SJSA1 (cell line): Measurements from ENCODE around the gene SPTBN1. TPM values are rescaled to one million over a fixed set of nuclear protein-coding genes. Genes with fewer than 3 reads are reported as not detected.

ENCODE experiments used
- DNase-seq, 2 experiments: peaks; one replicate each; pipeline ENCODE4 v3.0.0-alpha.2; 2015 to 2020; ENCODE audit warnings: low spot score in 2 of 2, low read depth in 1 of 2
- H3K27ac ChIP-seq: fragments of 250-450 bp; sonication (Bioruptor Pico); 2 replicates; pipeline ENCODE4 v1.5.1; 2020; ENCODE audit warnings: mild to moderate bottlenecking, moderate library complexity
- H3K27me3 ChIP-seq: fragments of 250-450 bp; sonication (Bioruptor Pico); replicated peaks from 2 replicates; pipeline ENCODE4 v1.5.1; 2020; ENCODE audit warnings: mild to moderate bottlenecking, moderate library complexity
- H3K36me3 ChIP-seq: fragments of 250-450 bp; sonication (Bioruptor Pico); 2 replicates; pipeline ENCODE4 v1.5.1; 2020; ENCODE audit warnings: mild to moderate bottlenecking
- H3K4me1 ChIP-seq: fragments of 250-450 bp; sonication (Bioruptor Pico); replicated peaks from 2 replicates; pipeline ENCODE4 v1.6.1; 2021; ENCODE audit warnings: mild to moderate bottlenecking
- H3K4me3 ChIP-seq: fragments of 250-450 bp; sonication (Bioruptor Pico); 2 replicates; pipeline ENCODE4 v1.5.1; 2020; ENCODE audit warnings: mild to moderate bottlenecking
- H3K9me3 ChIP-seq: fragments of 250-450 bp; sonication (Bioruptor Pico); replicated peaks from 2 replicates; pipeline ENCODE4 v1.5.1; 2020; ENCODE audit warnings: mild to moderate bottlenecking
- total RNA-seq: library from RNA; depleted of rRNA; stranded (reverse); fragments of >200 nt; shearing (Covaris generic); gene quantifications from 2 replicates; pipeline ENCODE4 v1.2.3, GENCODE V29; 2014

The SPTBN1 gene
- total RNA-seq, 1 experiment from 2014 or later = 180 TPM

GRCh38 chr2:54631755-54632154, 175.6 kb downstream of the SPTBN1 start:
- no peak overlapping the region for H3K4me3 ChIP-seq
- DNase-seq = no peak
- H3K27ac ChIP-seq = peak overlapping the region; percentile 88
- H3K4me1 ChIP-seq = peaks cover 73% of the 10 kb centered on the region
- peaks cover 68% of the 10 kb centered on the region for H3K36me3 ChIP-seq
- no peaks in the 10 kb centered on the region for H3K9me3 ChIP-seq
- no peaks in the 10 kb centered on the region for H3K27me3 ChIP-seq

DNA sequence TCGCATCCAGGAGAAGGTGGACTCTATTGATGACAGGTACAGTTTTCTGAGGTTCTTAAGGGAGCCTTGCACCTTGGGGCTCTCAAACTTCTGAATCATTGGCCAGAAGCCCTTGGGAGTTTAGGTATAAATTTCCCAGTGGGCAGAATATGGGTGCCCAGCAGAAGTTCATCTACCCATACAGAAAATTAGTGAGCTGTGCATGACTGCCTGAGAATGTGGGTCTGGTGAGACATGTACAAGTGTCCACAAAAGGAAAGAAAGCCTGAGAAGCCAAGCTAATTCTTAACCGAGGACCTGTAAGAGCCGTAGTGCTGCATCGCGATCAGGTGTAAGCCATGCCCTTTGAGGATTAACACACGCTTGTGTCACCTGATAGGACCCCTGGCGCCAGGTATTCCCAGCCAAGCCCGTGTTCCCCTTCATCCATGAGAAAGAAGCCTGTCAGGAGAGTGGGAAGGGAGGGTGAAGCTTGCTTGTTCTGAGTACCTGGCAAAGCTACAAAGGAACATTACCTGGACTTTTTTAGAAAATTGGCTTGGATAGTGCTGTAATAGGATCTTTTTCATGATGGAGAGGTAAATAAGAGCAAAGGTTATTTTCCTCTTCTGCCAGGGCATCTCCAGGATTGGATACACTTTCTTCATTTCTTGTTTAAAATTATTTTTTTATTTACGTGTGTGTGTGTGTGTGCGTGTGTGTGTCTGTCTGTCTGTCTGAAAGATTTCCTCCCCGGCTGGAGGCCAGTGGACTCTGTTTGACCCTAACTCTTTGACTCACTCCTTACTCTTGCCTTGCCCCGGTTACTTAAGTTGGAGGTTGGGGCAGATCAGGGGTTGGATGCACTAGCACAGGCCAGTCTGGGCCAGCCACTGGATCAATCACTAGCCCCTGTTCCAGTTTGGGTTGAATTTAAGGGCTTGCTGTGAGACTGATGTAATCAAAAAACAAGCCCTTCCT, 176.9 kb downstream of the SPTBN1 start:
- H3K36me3 ChIP-seq = peaks cover 71% of the 10 kb centered on the region
- peak; percentile 62 to 68 for DNase-seq

DNA sequence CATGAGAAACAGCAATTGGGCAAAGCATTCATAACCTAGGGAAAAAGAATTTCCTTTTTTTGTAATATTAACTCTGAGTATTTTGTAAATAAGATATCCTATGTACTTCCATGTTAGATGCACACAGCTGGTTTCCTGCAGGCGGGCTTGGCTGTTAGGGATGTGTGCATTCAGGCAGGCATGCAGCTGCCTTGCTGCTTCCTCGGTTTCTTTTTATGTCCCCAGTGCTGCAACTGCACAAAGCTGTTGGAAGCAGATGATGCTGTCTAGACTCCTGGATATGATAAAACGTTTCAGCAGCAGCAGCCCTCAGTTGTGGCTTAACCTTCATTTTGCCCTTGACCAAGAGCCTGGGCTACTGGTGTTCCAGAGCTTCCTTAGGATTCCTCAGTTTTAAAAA, 177.9 kb downstream of the SPTBN1 start:
- Histone ChIP-seq H3K27ac (peak overlapping the region; percentile 94), H3K4me1 (peaks cover 74% of the 10 kb centered on the region), H3K4me3 (no peak overlapping the region), H3K36me3 (peaks cover 71% of the 10 kb centered on the region), H3K27me3 (no peaks in the 10 kb centered on the region), H3K9me3 (no peaks in the 10 kb centered on the region)
- no peak for DNase-seq

More for the DNA sequence above, 176.9 kb downstream of the SPTBN1 start:
- no peaks in the 10 kb centered on the region for H3K27me3 ChIP-seq
- no peaks in the 10 kb centered on the region for H3K9me3 ChIP-seq
- H3K4me3 ChIP-seq = no peak overlapping the region
- peaks cover 73% of the 10 kb centered on the region for H3K4me1 ChIP-seq
- peak overlapping the region; percentile 94 for H3K27ac ChIP-seq

- H3K4me3 ChIP-seq = peak overlapping the region; percentile 2; the same call in 1 of the 2 replicates
- peak; percentile 92 to 96 for DNase-seq
- peaks cover 73% of the 10 kb centered on the region for H3K4me1 ChIP-seq
- H3K9me3 ChIP-seq = no peaks in the 10 kb centered on the region
- H3K27me3 ChIP-seq = no peaks in the 10 kb centered on the region
- H3K36me3 ChIP-seq = peaks cover 70% of the 10 kb centered on the region
- peak overlapping the region; percentile 94 for H3K27ac ChIP-seq
Observed at GRCh38 chr2:54634564-54635511, 178.7 kb downstream of the SPTBN1 start.

GRCh38 chr2:54635554-54636152, 179.5 kb downstream of the SPTBN1 start:
- peaks cover 69% of the 10 kb centered on the region for H3K36me3 ChIP-seq
- no peaks in the 10 kb centered on the region for H3K9me3 ChIP-seq
- peaks cover 65% of the 10 kb centered on the region for H3K4me1 ChIP-seq
- peak in 1 of 2 experiments; percentile 79 for DNase-seq
- peak overlapping the region; percentile 94 for H3K27ac ChIP-seq
- H3K27me3 ChIP-seq = no peaks in the 10 kb centered on the region
- H3K4me3 ChIP-seq = peak overlapping the region; percentile 2; the same call in 1 of the 2 replicates

GRCh38 chr2:54636415-54637139, 180.4 kb downstream of the SPTBN1 start:
- H3K36me3 ChIP-seq = peaks cover 65% of the 10 kb centered on the region
- no peaks in the 10 kb centered on the region for H3K27me3 ChIP-seq
- H3K4me1 ChIP-seq = peaks cover 56% of the 10 kb centered on the region
- H3K9me3 ChIP-seq = no peaks in the 10 kb centered on the region
- DNase-seq = no peak
- peak overlapping the region; percentile 94; the same call in 1 of the 2 replicates for H3K27ac ChIP-seq
- H3K4me3 ChIP-seq = no peak overlapping the region

DNA sequence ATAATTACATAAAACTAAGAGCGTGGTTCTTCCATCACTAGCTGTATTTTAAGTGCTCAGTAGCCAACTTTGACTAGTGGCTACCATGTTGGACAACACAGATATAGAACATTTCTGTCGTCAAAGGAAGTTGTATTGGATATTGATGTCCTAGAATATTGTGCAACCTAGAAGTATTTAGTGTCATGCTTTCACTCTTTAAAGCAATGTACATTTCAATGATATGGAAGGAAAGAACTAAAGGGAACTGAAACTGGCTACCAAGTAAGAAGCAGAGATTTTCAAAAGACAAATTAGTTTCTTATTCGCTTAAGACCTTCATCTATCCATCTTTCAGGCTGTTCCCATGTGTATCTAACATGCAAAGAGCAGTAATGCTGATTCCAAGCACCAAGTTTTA, 182.0 kb downstream of the SPTBN1 start:
- H3K4me3 ChIP-seq = no peak overlapping the region
- peaks cover 44% of the 10 kb centered on the region for H3K4me1 ChIP-seq
- no peak overlapping the region for H3K27ac ChIP-seq
- H3K36me3 ChIP-seq = peaks cover 57% of the 10 kb centered on the region
- H3K9me3 ChIP-seq = no peaks in the 10 kb centered on the region
- no peaks in the 10 kb centered on the region for H3K27me3 ChIP-seq
- no peak for DNase-seq

- Histone ChIP-seq H3K27me3 (no peaks in the 10 kb centered on the region), H3K36me3 (peaks cover 57% of the 10 kb centered on the region), H3K9me3 (no peaks in the 10 kb centered on the region), H3K4me3 (no peak overlapping the region), H3K4me1 (peaks cover 40% of the 10 kb centered on the region), H3K27ac (no peak overlapping the region)
- DNase-seq = no peak
Observed at GRCh38 chr2:54638774-54639187, 182.7 kb downstream of the SPTBN1 start.

DNA sequence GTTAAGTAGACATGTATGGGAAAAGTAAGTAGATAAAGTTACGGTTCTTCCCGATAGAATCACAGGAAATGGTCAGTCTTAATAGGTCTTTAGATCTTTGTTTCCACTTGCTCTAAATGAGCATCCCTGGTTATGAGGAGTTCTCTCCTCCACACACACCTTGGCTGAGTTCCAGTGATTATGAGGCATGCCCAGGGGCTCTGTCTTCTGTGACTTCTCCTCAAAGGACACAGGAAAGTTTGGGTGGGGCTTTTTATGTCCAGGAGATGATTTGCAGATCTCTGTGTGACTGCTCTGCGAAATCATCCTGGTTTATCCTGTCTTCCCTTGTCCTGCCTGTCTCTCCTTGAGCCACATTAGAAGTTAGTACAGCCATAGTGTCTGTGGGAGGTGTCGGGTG, 183.5 kb downstream of the SPTBN1 start:
- DNase-seq = no peak
- peaks cover 63% of the 10 kb centered on the region for H3K36me3 ChIP-seq
- H3K27ac ChIP-seq = no peak overlapping the region

DNA sequence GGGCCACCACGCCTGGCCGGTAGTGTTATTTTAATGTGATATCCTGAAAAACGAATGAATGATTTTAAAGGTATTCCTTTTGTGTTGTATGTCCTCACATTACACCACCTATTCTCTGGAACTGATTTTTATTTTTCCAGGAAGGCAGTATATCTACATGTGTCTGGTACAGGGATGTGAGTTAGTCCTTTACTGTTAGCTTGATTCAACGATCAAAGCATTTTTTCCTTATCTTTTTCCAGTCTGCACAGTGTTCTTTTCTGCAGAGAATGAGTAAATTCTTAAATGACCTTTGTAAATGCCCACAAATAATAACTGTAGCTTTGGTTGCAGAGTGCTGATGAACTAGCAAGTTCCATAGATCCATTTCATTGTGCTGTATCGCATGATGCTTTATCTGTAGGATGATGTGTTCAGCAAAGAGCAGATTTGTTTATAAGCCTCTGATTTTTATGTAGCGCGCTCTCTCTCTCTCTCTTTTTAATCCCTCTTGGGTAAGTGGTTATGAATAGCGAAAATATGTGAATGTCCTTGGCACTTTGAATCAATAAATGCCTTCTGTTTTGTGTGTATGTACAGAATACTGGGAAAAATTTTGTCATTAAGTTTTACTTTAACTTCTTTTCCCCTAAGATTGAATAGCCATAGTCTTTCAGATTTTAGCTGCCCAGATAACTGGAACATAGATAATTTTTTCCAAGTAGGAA, 184.9 kb downstream of the SPTBN1 start:
- Histone ChIP-seq H3K27ac (no peak overlapping the region), H3K4me1 (peaks cover 27% of the 10 kb centered on the region), H3K36me3 (peaks cover 77% of the 10 kb centered on the region), H3K9me3 (no peaks in the 10 kb centered on the region), H3K27me3 (no peaks in the 10 kb centered on the region), H3K4me3 (no peak overlapping the region)
- DNase-seq = no peak

More for the DNA sequence above, 183.5 kb downstream of the SPTBN1 start:
- Histone ChIP-seq H3K27me3 (no peaks in the 10 kb centered on the region), H3K4me3 (no peak overlapping the region), H3K4me1 (peaks cover 40% of the 10 kb centered on the region), H3K9me3 (no peaks in the 10 kb centered on the region)

- DNase-seq = no peak
- H3K4me3 ChIP-seq = no peak overlapping the region
- no peaks in the 10 kb centered on the region for H3K27me3 ChIP-seq
- H3K9me3 ChIP-seq = no peaks in the 10 kb centered on the region
- peaks cover 83% of the 10 kb centered on the region for H3K36me3 ChIP-seq
- no peak overlapping the region for H3K27ac ChIP-seq
- H3K4me1 ChIP-seq = peaks cover 21% of the 10 kb centered on the region
Observed at GRCh38 chr2:54641988-54642387, 185.9 kb downstream of the SPTBN1 start.

- Histone ChIP-seq H3K9me3 (no peaks in the 10 kb centered on the region), H3K4me3 (no peak overlapping the region), H3K27me3 (no peaks in the 10 kb centered on the region), H3K4me1 (peaks cover 21% of the 10 kb centered on the region), H3K27ac (no peak overlapping the region), H3K36me3 (peaks cover 83% of the 10 kb centered on the region)
- no peak for DNase-seq
Observed at GRCh38 chr2:54642677-54643430, 186.7 kb downstream of the SPTBN1 start.
